Measurements from ENCODE around the gene MAN1B1.

- TF ChIP-seq POLR2AphosphoS5 (IDR thresholded peaks at IDR 0.05; ENCODE audit: low read depth) (no peak), CTCF (IDR thresholded peaks at IDR 0.05; ENCODE audit: insufficient read depth, low read length) (no peak), GABPA (IDR thresholded peaks at IDR 0.05; ENCODE audit: low read depth) (no peak), REST (IDR thresholded peaks at IDR 0.05; ENCODE audit: insufficient replicate concordance, low read depth) (no peak), SPI1 (IDR thresholded peaks at IDR 0.05; ENCODE audit: borderline replicate concordance, low read depth) (no peak)
Measured at GRCh38 chr9:137117269-137117731, 30.5 kb downstream of the MAN1B1 start.
